Chondrocyte (in vitro differentiated cells): ENCODE results near the gene WDR1. TPM values are rescaled to one million over a fixed set of nuclear protein-coding genes. Genes with fewer than 3 reads are reported as not detected.
"Not testable (repeated sequence)": the region's sequence is repeated elsewhere in the genome, so short reads cannot be mapped to it uniquely, and the experiment has no call there.

ENCODE experiments used
- DNase-seq: peaks from one replicate; pipeline ENCODE4 v3.0.0; 2021; ENCODE audit warnings: mixed read lengths, low spot score
- H3K27ac Mint-ChIP-seq: one replicate; pipeline ENCODE4 v1.8.0; 2021; ENCODE audit warnings: mild to moderate bottlenecking, moderate library complexity, mixed read lengths; ENCODE audit not compliant: unreplicated experiment
- H3K27me3 Mint-ChIP-seq: 2 replicates; pipeline ENCODE4 v1.8.0; 2021; ENCODE audit warnings: low read depth, mixed read lengths
- H3K36me3 Mint-ChIP-seq: 2 replicates; pipeline ENCODE4 v1.8.0; 2021; ENCODE audit warnings: low read depth, mixed read lengths
- H3K4me1 Mint-ChIP-seq: 2 replicates; pipeline ENCODE4 v1.8.0; 2021; ENCODE audit warnings: low read depth, mild to moderate bottlenecking, mixed read lengths
- H3K4me3 Mint-ChIP-seq: one replicate; pipeline ENCODE4 v1.8.0; 2021; ENCODE audit warnings: mild to moderate bottlenecking, moderate library complexity, mixed read lengths; ENCODE audit not compliant: unreplicated experiment
- H3K9me3 Mint-ChIP-seq: 2 replicates; pipeline ENCODE4 v1.8.0; 2021; ENCODE audit warnings: low read depth, mixed read lengths
- total RNA-seq: library from RNA; stranded (reverse); gene quantifications from 3 replicates; pipeline ENCODE4 v1.2.1, GENCODE V29; 2021
- TF ChIP-seq, protein P1 (sequence below): fragments of 200-600 bp; sonication (generic); IDR thresholded peaks from 2 replicates; pipeline ENCODE4 v1.5.0; 2021; ENCODE audit warnings: antibody characterized with exemption, mild to moderate bottlenecking, moderate library complexity

WDR1 gene
- total RNA-seq, 1 donor from 2014 or later, result 483 TPM

DNA sequence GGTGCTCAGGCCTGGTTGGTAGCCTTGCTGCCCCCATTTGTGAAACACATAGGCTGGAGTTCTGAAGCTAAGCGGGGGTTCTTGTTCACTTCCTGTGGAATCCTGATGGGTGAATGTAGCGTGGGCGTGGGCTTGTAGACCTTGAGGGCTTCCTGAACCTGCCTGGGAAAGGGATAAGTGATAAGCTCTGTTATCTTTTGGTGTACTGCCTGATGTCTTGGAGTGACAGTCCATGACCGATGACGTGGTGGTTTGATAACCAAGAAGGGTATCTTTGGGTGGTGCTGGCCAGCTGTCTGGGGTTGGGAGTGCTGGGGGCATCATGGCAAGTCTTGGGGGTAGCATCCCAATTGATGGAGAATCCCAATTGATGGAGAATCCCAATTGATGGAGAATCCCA, 17.5 kb upstream of the WDR1 start:
- no peak overlapping the region for H3K27ac Mint-ChIP-seq
- peaks cover 38% of the 10 kb centered on the region for H3K27me3 Mint-ChIP-seq
- H3K4me1 Mint-ChIP-seq, result no peaks in the 10 kb centered on the region
- no peak for DNase-seq
- no peaks in the 10 kb centered on the region for H3K36me3 Mint-ChIP-seq
- H3K9me3 Mint-ChIP-seq, result peaks cover 7% of the 10 kb centered on the region
- TF ChIP-seq, protein P1, sequence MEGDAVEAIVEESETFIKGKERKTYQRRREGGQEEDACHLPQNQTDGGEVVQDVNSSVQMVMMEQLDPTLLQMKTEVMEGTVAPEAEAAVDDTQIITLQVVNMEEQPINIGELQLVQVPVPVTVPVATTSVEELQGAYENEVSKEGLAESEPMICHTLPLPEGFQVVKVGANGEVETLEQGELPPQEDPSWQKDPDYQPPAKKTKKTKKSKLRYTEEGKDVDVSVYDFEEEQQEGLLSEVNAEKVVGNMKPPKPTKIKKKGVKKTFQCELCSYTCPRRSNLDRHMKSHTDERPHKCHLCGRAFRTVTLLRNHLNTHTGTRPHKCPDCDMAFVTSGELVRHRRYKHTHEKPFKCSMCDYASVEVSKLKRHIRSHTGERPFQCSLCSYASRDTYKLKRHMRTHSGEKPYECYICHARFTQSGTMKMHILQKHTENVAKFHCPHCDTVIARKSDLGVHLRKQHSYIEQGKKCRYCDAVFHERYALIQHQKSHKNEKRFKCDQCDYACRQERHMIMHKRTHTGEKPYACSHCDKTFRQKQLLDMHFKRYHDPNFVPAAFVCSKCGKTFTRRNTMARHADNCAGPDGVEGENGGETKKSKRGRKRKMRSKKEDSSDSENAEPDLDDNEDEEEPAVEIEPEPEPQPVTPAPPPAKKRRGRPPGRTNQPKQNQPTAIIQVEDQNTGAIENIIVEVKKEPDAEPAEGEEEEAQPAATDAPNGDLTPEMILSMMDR, result no peak
- H3K4me3 Mint-ChIP-seq, result no peak overlapping the region

DNA sequence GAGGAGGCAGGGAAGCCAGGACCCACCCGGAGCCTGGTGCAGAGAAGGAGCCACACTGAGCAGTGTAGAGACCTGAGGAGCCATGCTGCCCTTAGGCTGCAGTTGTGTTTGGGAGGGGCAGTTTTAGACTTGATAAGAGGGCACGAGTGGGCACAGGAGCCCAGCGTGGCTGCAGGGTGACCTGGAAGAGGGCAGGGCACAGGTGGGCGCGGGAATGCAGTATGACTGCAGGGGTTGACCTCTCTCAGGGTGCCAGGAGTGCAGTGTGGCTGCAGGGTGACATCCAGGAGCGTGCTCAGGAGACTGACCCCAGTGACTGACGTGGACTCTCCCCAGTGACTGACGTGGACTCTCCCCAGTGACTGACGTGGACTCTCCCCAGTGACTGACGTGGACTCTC, 14.6 kb upstream of the WDR1 start:
- TF ChIP-seq, protein P1, result no peak
- no peak overlapping the region for H3K4me3 Mint-ChIP-seq
- no peaks in the 10 kb centered on the region for H3K4me1 Mint-ChIP-seq
- peaks cover 28% of the 10 kb centered on the region for H3K27me3 Mint-ChIP-seq
- no peak overlapping the region for H3K27ac Mint-ChIP-seq
- no peaks in the 10 kb centered on the region for H3K36me3 Mint-ChIP-seq
- H3K9me3 Mint-ChIP-seq, result no peaks in the 10 kb centered on the region
- DNase-seq, result no peak

DNA sequence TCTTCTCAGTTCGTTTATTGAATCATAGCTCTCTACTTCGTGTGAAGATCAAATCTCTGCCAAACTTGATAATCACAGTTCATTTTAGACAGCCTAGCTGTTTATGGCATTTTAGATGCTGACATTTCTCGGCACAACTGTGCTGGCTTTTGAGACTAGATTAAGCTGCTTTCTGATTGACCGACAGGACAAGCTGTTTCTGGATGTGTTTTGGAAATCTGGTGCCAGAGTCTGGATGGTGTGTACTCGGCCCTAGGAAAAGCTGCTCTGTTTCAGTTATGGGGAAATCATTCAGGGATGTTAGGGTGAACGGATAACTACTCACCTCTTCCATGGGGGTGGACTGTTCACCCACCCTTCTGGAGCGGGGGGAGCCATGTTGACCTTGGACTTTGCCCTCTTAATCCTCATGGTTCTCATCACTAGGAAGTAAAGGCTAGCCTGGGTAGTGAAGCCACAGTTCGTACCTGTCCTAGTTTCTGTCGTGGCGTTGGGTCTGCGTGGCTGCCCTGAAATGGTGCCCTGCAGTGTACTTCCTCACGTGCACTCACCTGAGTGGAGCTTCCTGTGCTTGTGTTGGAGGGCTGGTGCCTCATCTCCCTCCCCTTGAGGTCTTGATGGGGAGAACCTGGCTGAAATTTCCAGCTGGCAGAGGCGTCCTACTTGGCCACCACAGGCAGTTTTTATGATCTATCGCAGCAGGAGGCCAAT, 13.7 kb upstream of the WDR1 start:
- Mint-ChIP-seq H3K27me3 (peaks cover 25% of the 10 kb centered on the region), H3K4me3 (no peak overlapping the region), H3K27ac (no peak overlapping the region), H3K4me1 (no peaks in the 10 kb centered on the region), H3K36me3 (no peaks in the 10 kb centered on the region), H3K9me3 (no peaks in the 10 kb centered on the region)
- TF ChIP-seq, protein P1, result no peak
- DNase-seq, result no peak

- peaks cover under 1% of the 10 kb centered on the region for H3K4me1 Mint-ChIP-seq
- TF ChIP-seq, protein P1, result no peak
- H3K27me3 Mint-ChIP-seq, result peaks cover 25% of the 10 kb centered on the region
- H3K36me3 Mint-ChIP-seq, result no peaks in the 10 kb centered on the region
- H3K9me3 Mint-ChIP-seq, result no peaks in the 10 kb centered on the region
- no peak for DNase-seq
- H3K27ac Mint-ChIP-seq, result no peak overlapping the region
- no peak overlapping the region for H3K4me3 Mint-ChIP-seq
Measured at GRCh38 chr4:10129196-10130177, 12.9 kb upstream of the WDR1 start.

DNA sequence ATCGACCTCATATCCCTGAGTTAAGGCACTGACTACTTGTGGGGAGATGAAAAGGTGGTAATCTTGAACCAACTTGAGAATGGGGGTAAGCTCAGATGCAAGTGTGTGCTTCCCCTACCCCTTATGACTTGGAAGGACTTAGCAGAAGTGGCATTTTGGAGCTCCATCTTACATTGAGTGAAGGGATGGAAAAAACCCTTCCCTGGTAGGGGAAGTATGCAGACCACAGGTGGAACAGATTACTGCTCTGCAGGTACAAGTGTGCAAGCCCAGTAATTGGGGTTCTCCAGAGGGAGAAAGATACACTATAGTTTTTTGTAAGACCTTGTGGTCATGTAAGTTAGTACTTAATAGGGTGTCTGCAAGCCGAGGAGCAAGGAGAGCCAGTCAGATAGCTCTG, 12.2 kb upstream of the WDR1 start:
- TF ChIP-seq, protein P1, result no peak
- H3K27me3 Mint-ChIP-seq, result peaks cover 25% of the 10 kb centered on the region
- H3K9me3 Mint-ChIP-seq, result no peaks in the 10 kb centered on the region

DNA sequence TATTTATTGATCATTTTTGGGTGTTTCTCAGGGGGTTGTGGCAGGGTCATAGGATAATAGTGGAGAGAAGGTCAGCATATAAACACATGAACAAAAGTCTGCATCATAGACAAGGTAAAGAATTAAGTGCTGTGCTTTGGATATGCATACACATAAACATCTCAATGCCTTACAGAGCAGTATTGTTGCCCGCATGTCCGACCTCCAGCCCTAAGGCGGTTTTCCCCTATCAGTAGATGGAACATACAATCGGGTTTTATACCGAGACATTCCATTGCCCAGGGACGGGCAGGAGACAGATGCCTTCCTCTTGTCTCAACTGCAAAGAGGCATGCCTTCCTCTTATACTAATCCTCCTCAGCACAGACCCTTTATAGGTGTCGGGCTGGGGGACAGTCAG, 10.9 kb upstream of the WDR1 start:
- H3K4me1 Mint-ChIP-seq, result peaks cover 17% of the 10 kb centered on the region

More for the DNA sequence above, 12.2 kb upstream of the WDR1 start:
- H3K4me1 Mint-ChIP-seq, result peaks cover 8% of the 10 kb centered on the region
- no peak for DNase-seq
- no peaks in the 10 kb centered on the region for H3K36me3 Mint-ChIP-seq
- no peak overlapping the region for H3K4me3 Mint-ChIP-seq
- no peak overlapping the region for H3K27ac Mint-ChIP-seq

More for the DNA sequence above, 10.9 kb upstream of the WDR1 start:
- peaks cover 18% of the 10 kb centered on the region for H3K27me3 Mint-ChIP-seq
- DNase-seq, H3K4me3 Mint-ChIP-seq, H3K36me3 Mint-ChIP-seq, H3K27ac Mint-ChIP-seq, H3K9me3 Mint-ChIP-seq: not testable (repeated sequence)
